Measurements from ENCODE around the gene C16orf90. TPM values are rescaled to one million over a fixed set of nuclear protein-coding genes. Genes with fewer than 3 reads are reported as not detected.

C16orf90 gene
- total RNA-seq (2022; extraction: Qiagen RNA extraction; ENCODE audit: low read depth) = not detected in 5 replicates

GRCh38 chr16:3495176-3495575 lies at the start of gene C16orf90:
C16orf90 (minus strand) TSS chr16:3495489; CDS start chr16:3495421, 68 bp downstream.

Other genes starting within 250 kb of the C16orf90 start
- not detected in 5 replicates for gene MEFV, start 238.9 kb downstream of the C16orf90 start, total RNA-seq (2022; extraction: Qiagen RNA extraction; ENCODE audit: low read depth)
- gene ZNF263, start 212.0 kb downstream of the C16orf90 start, total RNA-seq (2022; extraction: Qiagen RNA extraction; ENCODE audit: low read depth) = 33.6 to 39.7 TPM (median 38.0 TPM) in 5 replicates
- gene TIGD7, start 190.1 kb downstream of the C16orf90 start, total RNA-seq (2022; extraction: Qiagen RNA extraction; ENCODE audit: low read depth) = 0.76 to 2.0 TPM (median 1.4 TPM) in 5 replicates
- 10.2 to 14.2 TPM (median 12.4 TPM) in 5 replicates for gene ZNF75A, start 190.0 kb downstream of the C16orf90 start, total RNA-seq (2022; extraction: Qiagen RNA extraction; ENCODE audit: low read depth)
- gene OR2C1, start 139.6 kb downstream of the C16orf90 start, total RNA-seq (2022; extraction: Qiagen RNA extraction; ENCODE audit: low read depth) = not detected in 5 replicates
- gene ZSCAN32, start 94.5 kb downstream of the C16orf90 start, total RNA-seq (2022; extraction: Qiagen RNA extraction; ENCODE audit: low read depth) = 10.1 to 16.8 TPM (median 15.4 TPM) in 5 replicates
- gene ZNF174, start 94.3 kb downstream of the C16orf90 start, total RNA-seq (2022; extraction: Qiagen RNA extraction; ENCODE audit: low read depth) = 12.6 to 18.1 TPM (median 13.9 TPM) in 5 replicates
- 0.85 to 1.3 TPM (median 0.95 TPM) in 5 replicates for gene ZNF597, start 52.0 kb downstream of the C16orf90 start, total RNA-seq (2022; extraction: Qiagen RNA extraction; ENCODE audit: low read depth)
- gene NAA60, start 51.8 kb downstream of the C16orf90 start, total RNA-seq (2022; extraction: Qiagen RNA extraction; ENCODE audit: low read depth) = 42.9 to 53.5 TPM (median 52.2 TPM) in 5 replicates
- 20.3 to 25.3 TPM (median 21.7 TPM) in 5 replicates for gene CLUAP1, start 5.5 kb upstream of the C16orf90 start, total RNA-seq (2022; extraction: Qiagen RNA extraction; ENCODE audit: low read depth)
- 0.04 to 0.05 TPM in 2 of 5 replicates, not detected in the others for gene NLRC3, start 81.9 kb upstream of the C16orf90 start, total RNA-seq (2022; extraction: Qiagen RNA extraction; ENCODE audit: low read depth)
- 3.1 to 5.8 TPM (median 5.6 TPM) in 5 replicates for gene SLX4, start 116.1 kb upstream of the C16orf90 start, total RNA-seq (2022; extraction: Qiagen RNA extraction; ENCODE audit: low read depth)
- 0.90 to 4.3 TPM (median 4.2 TPM) in 5 replicates for gene DNASE1, start 159.2 kb upstream of the C16orf90 start, total RNA-seq (2022; extraction: Qiagen RNA extraction; ENCODE audit: low read depth)
- gene TRAP1, start 222.0 kb upstream of the C16orf90 start, total RNA-seq (2022; extraction: Qiagen RNA extraction; ENCODE audit: low read depth) = 98.4 to 147 TPM (median 136 TPM) in 5 replicates

Measured in A549 treated with ZK216348 at 1 μM for 4 hours (cell line).